Tongue (tissue), 2 donors: ENCODE measurements around the gene LRRC59. TPM values are rescaled to one million over a fixed set of nuclear protein-coding genes. Genes with fewer than 3 reads are reported as not detected.
A peak's percentile ranks its signal among the peaks of the same experiment; 100 is the strongest.
"Not testable (repeated sequence)": the region's sequence is repeated elsewhere in the genome, so short reads cannot be mapped to it uniquely, and the experiment has no call there.

Experiments used
- DNase-seq: peaks from one replicate; pipeline ENCODE4 v3.0.0-alpha.2; 2015
- total RNA-seq: library from RNA; depleted of rRNA; stranded (reverse); fragments of >200 nt; gene quantifications from one replicate; pipeline ENCODE4 v1.2.3, GENCODE V29; 2014

Gene LRRC59
- total RNA-seq, 1 donor from 2014 or later, result 55.5 TPM

GRCh38 chr17:50424996-50425681 is 27.8 kb upstream of the LRRC59 start:
- no peak for DNase-seq

GRCh38 chr17:50424246-50424995 is 27.1 kb upstream of the LRRC59 start:
- DNase-seq, result no peak

GRCh38 chr17:50423553-50424159 is 26.3 kb upstream of the LRRC59 start:
- DNase-seq, result no peak

- no peak for DNase-seq
Observed at GRCh38 chr17:50422738-50423137, 25.4 kb upstream of the LRRC59 start.

GRCh38 chr17:50421308-50422051 is 24.2 kb upstream of the LRRC59 start:
- no peak for DNase-seq

GRCh38 chr17:50420419-50421112 is 23.2 kb upstream of the LRRC59 start:
- DNase-seq, result peak; percentile 25

- not testable (repeated sequence) for DNase-seq
Observed at GRCh38 chr17:50419577-50419976, 22.3 kb upstream of the LRRC59 start.

- no peak for DNase-seq
Observed at GRCh38 chr17:50414808-50415207, 17.5 kb upstream of the LRRC59 start.

GRCh38 chr17:50412188-50412732 is 14.9 kb upstream of the LRRC59 start:
- no peak for DNase-seq

GRCh38 chr17:50407921-50408320 is 10.6 kb upstream of the LRRC59 start:
- no peak for DNase-seq

- DNase-seq, result no peak
Observed at GRCh38 chr17:50406578-50406977, 9.3 kb upstream of the LRRC59 start.

GRCh38 chr17:50405351-50405750 is 8.0 kb upstream of the LRRC59 start:
- not testable (repeated sequence) for DNase-seq

- DNase-seq, result not testable (repeated sequence)
Observed at GRCh38 chr17:50399591-50399990, 2.3 kb upstream of the LRRC59 start.

- not testable (repeated sequence) for DNase-seq
Observed at GRCh38 chr17:50398672-50399071, 1.3 kb upstream of the LRRC59 start.

GRCh38 chr17:50397919-50398285 is 579 bp upstream of the LRRC59 start:
- DNase-seq, result no peak

GRCh38 chr17:50396261-50397110 is 837 bp downstream of the LRRC59 start:
- DNase-seq, result peak; percentile 70

- no peak for DNase-seq
Observed at GRCh38 chr17:50394711-50395110, 2.6 kb downstream of the LRRC59 start.

GRCh38 chr17:50393700-50394099 is 3.6 kb downstream of the LRRC59 start:
- no peak for DNase-seq

- DNase-seq, result no peak
Observed at GRCh38 chr17:50392621-50393020, 4.7 kb downstream of the LRRC59 start.

- DNase-seq, result no peak
Observed at GRCh38 chr17:50389534-50389933, 7.8 kb downstream of the LRRC59 start.

- no peak for DNase-seq
Observed at GRCh38 chr17:50388728-50389127, 8.6 kb downstream of the LRRC59 start.
